ENCODE results near the gene ANK3.

The ANK3 gene

DNA sequence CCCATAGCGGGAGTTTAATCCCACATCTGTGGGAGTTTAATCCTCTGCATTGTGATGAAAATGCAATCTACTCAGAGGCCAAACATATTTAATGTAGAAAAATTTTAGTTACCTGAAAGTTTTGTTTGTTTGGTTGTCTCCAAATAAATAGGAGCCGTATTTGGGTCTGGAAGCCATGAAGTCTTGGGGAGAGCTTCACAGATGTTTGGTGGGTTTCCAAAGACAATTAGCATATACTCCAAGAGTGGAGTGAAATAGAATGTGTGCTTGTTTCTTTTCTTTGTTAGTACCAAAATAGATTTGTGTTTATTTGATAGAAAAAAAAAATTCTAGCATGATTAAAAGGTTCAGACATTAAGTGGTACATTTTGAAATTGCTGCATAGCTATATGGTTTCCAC lies 50.9 kb downstream of the ANK3 start:
- Histone ChIP-seq H3K9me3 (replicated peaks; ENCODE audit: insufficient read depth, low read length) (no peaks in the 10 kb centered on the region), H3K4me2 (ENCODE audit: low read depth, low read length) (no peak overlapping the region), H2AFZ (ENCODE audit: low read length) (no peak overlapping the region), H3K36me3 (replicated peaks; ENCODE audit: insufficient read depth, low read length) (no peaks in the 10 kb centered on the region), H3K27ac (ENCODE audit: low read length) (no peak overlapping the region), H3K9me2 (replicated peaks; ENCODE audit: insufficient read depth, low read length) (no peaks in the 10 kb centered on the region), H4K20me1 (ENCODE audit: insufficient read depth, low read length) (no peaks in the 10 kb centered on the region), H3K4me1 (ENCODE audit: low read length) (no peaks in the 10 kb centered on the region), H3F3A (ENCODE audit: insufficient read depth, low read length) (no peaks in the 10 kb centered on the region), H3K79me2 (ENCODE audit: low read length) (no peaks in the 10 kb centered on the region), H3K27me3 (replicated peaks; ENCODE audit: insufficient read depth, low read length) (no peaks in the 10 kb centered on the region), H3K9ac (ENCODE audit: low read length) (no peak overlapping the region), H3K4me3 (ENCODE audit: low read length) (no peak overlapping the region)
- no peak for DNase-seq
- TF ChIP-seq EZH2phosphoT487 (IDR thresholded peaks at IDR 0.05; ENCODE audit: low read length) = no peak

DNA sequence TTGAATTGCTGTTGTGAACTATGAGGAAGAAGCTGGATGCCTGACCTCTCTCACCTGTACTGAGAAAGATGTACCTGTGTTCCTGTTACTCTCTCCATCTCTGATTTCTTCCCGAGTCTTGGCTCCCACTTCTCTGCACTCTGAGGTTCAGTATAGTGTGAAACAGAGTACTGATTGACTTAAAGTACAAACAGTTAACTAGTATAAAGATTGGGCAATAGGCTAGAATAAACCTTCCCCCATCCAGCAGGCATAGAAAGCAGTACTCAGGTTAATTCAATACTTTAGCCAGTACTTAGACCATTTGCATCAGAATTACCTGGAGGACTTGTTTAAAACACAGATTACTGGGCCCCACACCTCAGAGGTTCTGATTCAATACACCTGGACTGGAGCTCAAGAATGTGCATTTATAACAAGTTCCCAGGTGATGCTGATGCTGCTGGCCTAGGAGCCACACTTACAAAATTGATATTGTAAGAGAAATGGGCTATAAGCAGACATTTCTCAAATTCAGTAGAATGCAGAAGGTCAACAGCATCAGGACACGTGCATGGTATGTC lies 51.6 kb downstream of the ANK3 start:
- Histone ChIP-seq H3K9ac (ENCODE audit: low read length) (no peak overlapping the region), H3K9me2 (replicated peaks; ENCODE audit: insufficient read depth, low read length) (no peaks in the 10 kb centered on the region), H3K36me3 (replicated peaks; ENCODE audit: insufficient read depth, low read length) (no peaks in the 10 kb centered on the region), H3K4me2 (ENCODE audit: low read depth, low read length) (no peak overlapping the region), H3K27ac (ENCODE audit: low read length) (no peak overlapping the region), H4K20me1 (ENCODE audit: insufficient read depth, low read length) (no peaks in the 10 kb centered on the region), H3K4me1 (ENCODE audit: low read length) (no peaks in the 10 kb centered on the region), H3K4me3 (ENCODE audit: low read length) (no peak overlapping the region), H3K27me3 (replicated peaks; ENCODE audit: insufficient read depth, low read length) (no peaks in the 10 kb centered on the region), H3F3A (ENCODE audit: insufficient read depth, low read length) (no peaks in the 10 kb centered on the region), H2AFZ (ENCODE audit: low read length) (no peak overlapping the region), H3K79me2 (ENCODE audit: low read length) (no peaks in the 10 kb centered on the region), H3K9me3 (replicated peaks; ENCODE audit: insufficient read depth, low read length) (no peaks in the 10 kb centered on the region)
- no peak for DNase-seq
- TF ChIP-seq, protein P1, sequence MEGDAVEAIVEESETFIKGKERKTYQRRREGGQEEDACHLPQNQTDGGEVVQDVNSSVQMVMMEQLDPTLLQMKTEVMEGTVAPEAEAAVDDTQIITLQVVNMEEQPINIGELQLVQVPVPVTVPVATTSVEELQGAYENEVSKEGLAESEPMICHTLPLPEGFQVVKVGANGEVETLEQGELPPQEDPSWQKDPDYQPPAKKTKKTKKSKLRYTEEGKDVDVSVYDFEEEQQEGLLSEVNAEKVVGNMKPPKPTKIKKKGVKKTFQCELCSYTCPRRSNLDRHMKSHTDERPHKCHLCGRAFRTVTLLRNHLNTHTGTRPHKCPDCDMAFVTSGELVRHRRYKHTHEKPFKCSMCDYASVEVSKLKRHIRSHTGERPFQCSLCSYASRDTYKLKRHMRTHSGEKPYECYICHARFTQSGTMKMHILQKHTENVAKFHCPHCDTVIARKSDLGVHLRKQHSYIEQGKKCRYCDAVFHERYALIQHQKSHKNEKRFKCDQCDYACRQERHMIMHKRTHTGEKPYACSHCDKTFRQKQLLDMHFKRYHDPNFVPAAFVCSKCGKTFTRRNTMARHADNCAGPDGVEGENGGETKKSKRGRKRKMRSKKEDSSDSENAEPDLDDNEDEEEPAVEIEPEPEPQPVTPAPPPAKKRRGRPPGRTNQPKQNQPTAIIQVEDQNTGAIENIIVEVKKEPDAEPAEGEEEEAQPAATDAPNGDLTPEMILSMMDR (IDR thresholded peaks at IDR 0.05; ENCODE audit: low read length) = no peak
- TF ChIP-seq EZH2 (optimal IDR thresholded peaks at IDR 0.05; ENCODE audit: low read depth, low read length) = no peak
- TF ChIP-seq EZH2phosphoT487 (IDR thresholded peaks at IDR 0.05; ENCODE audit: low read length) = no peak

DNA sequence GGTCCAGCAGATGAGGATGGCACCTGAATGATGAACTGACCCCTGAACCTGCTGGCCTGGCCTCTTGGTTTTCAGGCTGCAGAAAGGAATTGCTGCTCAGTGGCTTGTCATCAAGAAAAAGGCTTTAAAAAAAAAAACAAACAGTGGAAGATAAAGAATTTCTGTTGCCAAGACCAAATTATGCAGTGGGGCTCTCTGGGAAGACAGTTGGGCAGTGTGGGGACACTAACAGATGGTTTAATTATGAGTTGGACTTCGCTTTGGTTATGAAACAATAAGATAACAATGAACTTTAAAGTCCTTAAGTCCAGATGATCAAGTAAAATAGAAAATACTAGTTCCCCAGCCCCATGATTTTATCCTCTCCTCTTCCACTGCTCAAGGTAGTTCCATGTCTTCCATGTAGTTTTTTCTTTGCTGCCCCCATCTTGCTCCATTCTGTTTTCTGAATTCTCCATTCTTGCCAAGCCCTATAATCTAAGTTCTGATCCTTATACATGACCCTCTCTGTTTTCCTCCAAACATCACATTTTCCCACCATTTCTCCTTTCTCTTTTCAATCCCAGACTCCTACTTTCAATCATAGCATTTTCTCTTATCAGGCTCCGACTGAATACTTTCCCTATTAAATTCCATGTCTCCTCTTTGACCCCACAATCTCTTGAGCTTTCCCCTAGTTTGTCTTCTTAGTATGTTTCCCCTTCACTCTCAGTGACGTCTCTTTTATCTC lies 52.6 kb downstream of the ANK3 start:
- Histone ChIP-seq H3K36me3 (replicated peaks; ENCODE audit: insufficient read depth, low read length) (no peaks in the 10 kb centered on the region), H3K27me3 (replicated peaks; ENCODE audit: insufficient read depth, low read length) (no peaks in the 10 kb centered on the region), H3K9ac (ENCODE audit: low read length) (no peak overlapping the region), H3K4me2 (ENCODE audit: low read depth, low read length) (no peak overlapping the region), H3K4me1 (ENCODE audit: low read length) (no peaks in the 10 kb centered on the region), H3K9me2 (replicated peaks; ENCODE audit: insufficient read depth, low read length) (no peaks in the 10 kb centered on the region), H3F3A (ENCODE audit: insufficient read depth, low read length) (no peaks in the 10 kb centered on the region), H3K9me3 (replicated peaks; ENCODE audit: insufficient read depth, low read length) (no peaks in the 10 kb centered on the region), H3K79me2 (ENCODE audit: low read length) (no peaks in the 10 kb centered on the region), H2AFZ (ENCODE audit: low read length) (no peak overlapping the region), H4K20me1 (ENCODE audit: insufficient read depth, low read length) (no peaks in the 10 kb centered on the region), H3K27ac (ENCODE audit: low read length) (no peak overlapping the region), H3K4me3 (ENCODE audit: low read length) (no peak overlapping the region)
- TF ChIP-seq EZH2 (optimal IDR thresholded peaks at IDR 0.05; ENCODE audit: low read depth, low read length) = no peak
- TF ChIP-seq, protein P1 (IDR thresholded peaks at IDR 0.05; ENCODE audit: low read length) = no peak
- no peak for TF ChIP-seq EZH2phosphoT487 (IDR thresholded peaks at IDR 0.05; ENCODE audit: low read length)
- DNase-seq = no peak

DNA sequence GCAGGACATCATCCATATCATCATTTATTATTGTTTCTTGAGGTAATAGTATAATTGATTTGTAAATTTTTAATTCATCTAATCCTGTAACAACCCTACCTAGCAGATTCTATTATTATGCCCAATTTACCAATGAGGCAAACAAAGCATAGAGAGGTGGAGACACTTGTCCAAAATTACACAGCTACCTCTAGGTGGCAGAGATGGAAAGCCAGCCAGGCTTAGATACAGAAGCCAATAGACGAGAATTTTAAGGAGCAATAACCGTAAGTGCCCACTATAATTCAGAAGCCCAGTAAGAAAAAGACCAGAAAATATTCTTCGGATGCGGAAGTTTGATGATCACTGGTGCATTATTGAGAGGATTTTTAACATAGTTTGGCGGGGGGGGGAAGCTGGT lies 54.0 kb downstream of the ANK3 start:
- TF ChIP-seq EZH2 (optimal IDR thresholded peaks at IDR 0.05; ENCODE audit: low read depth, low read length) (no peak), EZH2phosphoT487 (IDR thresholded peaks at IDR 0.05; ENCODE audit: low read length) (no peak)
- TF ChIP-seq, protein P1 (IDR thresholded peaks at IDR 0.05; ENCODE audit: low read length) = no peak
- Histone ChIP-seq H3F3A (ENCODE audit: insufficient read depth, low read length) (no peaks in the 10 kb centered on the region), H3K9me3 (replicated peaks; ENCODE audit: insufficient read depth, low read length) (no peaks in the 10 kb centered on the region), H3K4me2 (ENCODE audit: low read depth, low read length) (no peak overlapping the region), H2AFZ (ENCODE audit: low read length) (no peak overlapping the region), H3K4me1 (ENCODE audit: low read length) (no peaks in the 10 kb centered on the region), H3K9ac (ENCODE audit: low read length) (no peak overlapping the region), H4K20me1 (ENCODE audit: insufficient read depth, low read length) (no peaks in the 10 kb centered on the region), H3K27ac (ENCODE audit: low read length) (no peak overlapping the region), H3K27me3 (replicated peaks; ENCODE audit: insufficient read depth, low read length) (no peaks in the 10 kb centered on the region), H3K79me2 (ENCODE audit: low read length) (no peaks in the 10 kb centered on the region), H3K4me3 (ENCODE audit: low read length) (no peak overlapping the region), H3K9me2 (replicated peaks; ENCODE audit: insufficient read depth, low read length) (no peaks in the 10 kb centered on the region), H3K36me3 (replicated peaks; ENCODE audit: insufficient read depth, low read length) (no peaks in the 10 kb centered on the region)
- DNase-seq = no peak

Measured in MM.1S (cell line).